Measurements from ENCODE around the gene GIPC1. TPM values are rescaled to one million over a fixed set of nuclear protein-coding genes. Genes with fewer than 3 reads are reported as not detected.

The GIPC1 gene
- total RNA-seq, 1 experiment from 2014 or later, result 160 TPM

GRCh38 chr19:14515501-14516047, 19.6 kb upstream of the GIPC1 start:
- intact Hi-C loops (cut with micrococcal nuclease; ENCODE audit: unreplicated experiment), result no loop called here
- Histone ChIP-seq H3K4me1 (ENCODE audit: control insufficient read depth, insufficient read depth, low read length) (peaks cover 40% of the 10 kb centered on the region), H3K9me3 (ENCODE audit: control insufficient read depth, insufficient read depth, low read depth, low read length) (no peaks in the 10 kb centered on the region), H3K27me3 (ENCODE audit: control insufficient read depth, insufficient read depth, low read length) (no peaks in the 10 kb centered on the region), H3K4me3 (ENCODE audit: low read depth in 2 of 2, low read length in 2 of 2) (peak overlapping the region; percentile 86 to 97), H3K27ac (ENCODE audit: low read length) (peak overlapping the region; percentile 81), H3K36me3 (ENCODE audit: control insufficient read depth, insufficient read depth, low read length) (peaks cover 10% of the 10 kb centered on the region)
- DNase-seq (ENCODE audit: low read depth, low spot score) (no peak), ATAC-seq (no peak)
- ChIA-PET POLR2A (interaction anchor here (0.6 kb wide), 1 partner anchor 9 kb away, joined by 3 read pairs; no protein-coding TSS in a partner anchor), CTCF (interaction anchor here (0.6 to 1.4 kb wide), 2 partner anchors 10 to 30 kb away, joined by 4 to 6 read pairs; no protein-coding TSS in a partner anchor)
- BruUV-seq (replicated peaks), result no TSS peak
- in situ Hi-C loops (cut with HindIII; ENCODE audit: low pct_unique_long_range_greater_than_20kb, low sequenced_read_pairs), result no loop called here
- TF ChIP-seq POLR2AphosphoS5 (IDR thresholded peaks at IDR 0.05; ENCODE audit: low read depth, low read length), result no peak
- TF ChIP-seq SIN3A (IDR thresholded peaks at IDR 0.05; ENCODE audit: borderline replicate concordance, insufficient read depth, low read depth, low read length), result no peak
- TF ChIP-seq, protein P1, sequence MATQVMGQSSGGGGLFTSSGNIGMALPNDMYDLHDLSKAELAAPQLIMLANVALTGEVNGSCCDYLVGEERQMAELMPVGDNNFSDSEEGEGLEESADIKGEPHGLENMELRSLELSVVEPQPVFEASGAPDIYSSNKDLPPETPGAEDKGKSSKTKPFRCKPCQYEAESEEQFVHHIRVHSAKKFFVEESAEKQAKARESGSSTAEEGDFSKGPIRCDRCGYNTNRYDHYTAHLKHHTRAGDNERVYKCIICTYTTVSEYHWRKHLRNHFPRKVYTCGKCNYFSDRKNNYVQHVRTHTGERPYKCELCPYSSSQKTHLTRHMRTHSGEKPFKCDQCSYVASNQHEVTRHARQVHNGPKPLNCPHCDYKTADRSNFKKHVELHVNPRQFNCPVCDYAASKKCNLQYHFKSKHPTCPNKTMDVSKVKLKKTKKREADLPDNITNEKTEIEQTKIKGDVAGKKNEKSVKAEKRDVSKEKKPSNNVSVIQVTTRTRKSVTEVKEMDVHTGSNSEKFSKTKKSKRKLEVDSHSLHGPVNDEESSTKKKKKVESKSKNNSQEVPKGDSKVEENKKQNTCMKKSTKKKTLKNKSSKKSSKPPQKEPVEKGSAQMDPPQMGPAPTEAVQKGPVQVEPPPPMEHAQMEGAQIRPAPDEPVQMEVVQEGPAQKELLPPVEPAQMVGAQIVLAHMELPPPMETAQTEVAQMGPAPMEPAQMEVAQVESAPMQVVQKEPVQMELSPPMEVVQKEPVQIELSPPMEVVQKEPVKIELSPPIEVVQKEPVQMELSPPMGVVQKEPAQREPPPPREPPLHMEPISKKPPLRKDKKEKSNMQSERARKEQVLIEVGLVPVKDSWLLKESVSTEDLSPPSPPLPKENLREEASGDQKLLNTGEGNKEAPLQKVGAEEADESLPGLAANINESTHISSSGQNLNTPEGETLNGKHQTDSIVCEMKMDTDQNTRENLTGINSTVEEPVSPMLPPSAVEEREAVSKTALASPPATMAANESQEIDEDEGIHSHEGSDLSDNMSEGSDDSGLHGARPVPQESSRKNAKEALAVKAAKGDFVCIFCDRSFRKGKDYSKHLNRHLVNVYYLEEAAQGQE (IDR thresholded peaks at IDR 0.05; ENCODE audit: insufficient read depth in 1 of 2, low read depth in 2 of 2, low read length in 1 of 2), result no peak
- no peak for TF ChIP-seq TCF7L2 (IDR thresholded peaks at IDR 0.05; ENCODE audit: low read depth, low read length)
- TF ChIP-seq, protein P2, sequence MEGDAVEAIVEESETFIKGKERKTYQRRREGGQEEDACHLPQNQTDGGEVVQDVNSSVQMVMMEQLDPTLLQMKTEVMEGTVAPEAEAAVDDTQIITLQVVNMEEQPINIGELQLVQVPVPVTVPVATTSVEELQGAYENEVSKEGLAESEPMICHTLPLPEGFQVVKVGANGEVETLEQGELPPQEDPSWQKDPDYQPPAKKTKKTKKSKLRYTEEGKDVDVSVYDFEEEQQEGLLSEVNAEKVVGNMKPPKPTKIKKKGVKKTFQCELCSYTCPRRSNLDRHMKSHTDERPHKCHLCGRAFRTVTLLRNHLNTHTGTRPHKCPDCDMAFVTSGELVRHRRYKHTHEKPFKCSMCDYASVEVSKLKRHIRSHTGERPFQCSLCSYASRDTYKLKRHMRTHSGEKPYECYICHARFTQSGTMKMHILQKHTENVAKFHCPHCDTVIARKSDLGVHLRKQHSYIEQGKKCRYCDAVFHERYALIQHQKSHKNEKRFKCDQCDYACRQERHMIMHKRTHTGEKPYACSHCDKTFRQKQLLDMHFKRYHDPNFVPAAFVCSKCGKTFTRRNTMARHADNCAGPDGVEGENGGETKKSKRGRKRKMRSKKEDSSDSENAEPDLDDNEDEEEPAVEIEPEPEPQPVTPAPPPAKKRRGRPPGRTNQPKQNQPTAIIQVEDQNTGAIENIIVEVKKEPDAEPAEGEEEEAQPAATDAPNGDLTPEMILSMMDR (IDR thresholded peaks at IDR 0.05), result no peak

GRCh38 chr19:14514215-14514863, 18.4 kb upstream of the GIPC1 start:
- ATAC-seq (no peak), DNase-seq (ENCODE audit: low read depth, low spot score) (no peak)
- ChIA-PET POLR2A (no interaction called here), CTCF (interaction anchor here (0.6 kb wide), 1 partner anchor 1838 kb away, joined by 3 read pairs; no protein-coding TSS in a partner anchor)
- no peaks in the 10 kb centered on the region for H3K9me3 ChIP-seq (ENCODE audit: control insufficient read depth, insufficient read depth, low read depth, low read length)
- BruUV-seq (replicated peaks), result no TSS peak
- H3K4me1 ChIP-seq (ENCODE audit: control insufficient read depth, insufficient read depth, low read length), result peaks cover 30% of the 10 kb centered on the region
- H3K27me3 ChIP-seq (ENCODE audit: control insufficient read depth, insufficient read depth, low read length), result no peaks in the 10 kb centered on the region
- peaks cover 10% of the 10 kb centered on the region for H3K36me3 ChIP-seq (ENCODE audit: control insufficient read depth, insufficient read depth, low read length)
- peak overlapping the region in 1 of 2 experiments; percentile 97; a peak in 2 of 4 replicates for H3K4me3 ChIP-seq (ENCODE audit: low read depth in 2 of 2, low read length in 2 of 2)
- TF ChIP-seq, protein P2 (IDR thresholded peaks at IDR 0.05), result no peak
- TF ChIP-seq TCF7L2 (IDR thresholded peaks at IDR 0.05; ENCODE audit: low read depth, low read length) (no peak), SIN3A (IDR thresholded peaks at IDR 0.05; ENCODE audit: borderline replicate concordance, insufficient read depth, low read depth, low read length) (no peak), POLR2AphosphoS5 (IDR thresholded peaks at IDR 0.05; ENCODE audit: low read depth, low read length) (no peak)
- TF ChIP-seq, protein P1 (IDR thresholded peaks at IDR 0.05; ENCODE audit: insufficient read depth in 1 of 2, low read depth in 2 of 2, low read length in 1 of 2), result no peak
- intact Hi-C loops (cut with micrococcal nuclease; ENCODE audit: unreplicated experiment), result no loop called here
- H3K27ac ChIP-seq (ENCODE audit: low read length), result no peak overlapping the region
- in situ Hi-C loops (cut with HindIII; ENCODE audit: low pct_unique_long_range_greater_than_20kb, low sequenced_read_pairs), result no loop called here

Measured in Panc1 (cell line).